Measurements from ENCODE around the gene RRBP1. TPM values are rescaled to one million over a fixed set of nuclear protein-coding genes. Genes with fewer than 3 reads are reported as not detected.

RRBP1 gene
- total and polyA plus RNA-seq, 9 donors: 29.2 to 159 (median 83.8) TPM

- Histone ChIP-seq H3K4me1 (ENCODE audit: insufficient read depth) (peaks cover 9% of the 10 kb centered on the region), H3K9me3 (no peaks in the 10 kb centered on the region), H3K4me3 (no peak overlapping the region), H3K27me3 (no peaks in the 10 kb centered on the region), H3K27ac (no peak overlapping the region), H3K36me3 (no peaks in the 10 kb centered on the region)
- intact Hi-C loops (cut with DNase I): loop anchor here in 1 of 4 donors (5.0 kb wide), 1 partner anchor 210 kb away; no protein-coding TSS in a partner anchor
- WGBS, 3 donors: 95 to 98% (median 98%) methylated on average over 2 of the region's 2 CpGs
- TF ChIP-seq EP300 (IDR thresholded peaks at IDR 0.05) (no peak), CTCF (IDR thresholded peaks at IDR 0.05) (no peak), POLR2A (IDR thresholded peaks at IDR 0.05) (no peak)
- DNase-seq: no peak
Observed at GRCh38 chr20:17676942-17677341, 5.1 kb downstream of the RRBP1 start.

GRCh38 chr20:17676378-17676759, 5.7 kb downstream of the RRBP1 start:
- WGBS, 3 donors: 85 to 95% (median 88%) methylated on average over 4 of the region's 4 CpGs

GRCh38 chr20:17675519-17676377, 6.3 kb downstream of the RRBP1 start:
- Histone ChIP-seq H3K9me3 (no peaks in the 10 kb centered on the region), H3K27me3 (no peaks in the 10 kb centered on the region), H3K27ac (no peak overlapping the region), H3K4me1 (ENCODE audit: insufficient read depth) (peaks cover 9% of the 10 kb centered on the region), H3K4me3 (no peak overlapping the region), H3K36me3 (no peaks in the 10 kb centered on the region)
- no peak for DNase-seq
- TF ChIP-seq CTCF (IDR thresholded peaks at IDR 0.05) (no peak), EP300 (IDR thresholded peaks at IDR 0.05) (no peak), POLR2A (IDR thresholded peaks at IDR 0.05) (no peak)
- WGBS, 3 donors: 81 to 86% (median 83%) methylated on average over 13 of the region's 13 CpGs
- intact Hi-C loops (cut with DNase I): loop anchor here in 1 of 4 donors (5.0 kb wide), 1 partner anchor 212 kb away; no protein-coding TSS in a partner anchor

More at GRCh38 chr20:17676378-17676759, 5.7 kb downstream of the RRBP1 start:
- Histone ChIP-seq H3K27me3 (no peaks in the 10 kb centered on the region), H3K4me1 (ENCODE audit: insufficient read depth) (peaks cover 9% of the 10 kb centered on the region), H3K4me3 (no peak overlapping the region), H3K27ac (no peak overlapping the region), H3K9me3 (no peaks in the 10 kb centered on the region), H3K36me3 (no peaks in the 10 kb centered on the region)
- intact Hi-C loops (cut with DNase I): loop anchor here in 1 of 4 donors (5.0 kb wide), 1 partner anchor 211 kb away; no protein-coding TSS in a partner anchor
- TF ChIP-seq EP300 (IDR thresholded peaks at IDR 0.05) (no peak), CTCF (IDR thresholded peaks at IDR 0.05) (no peak), POLR2A (IDR thresholded peaks at IDR 0.05) (no peak)
- DNase-seq: no peak

GRCh38 chr20:17674722-17675518, 7.1 kb downstream of the RRBP1 start:
- Histone ChIP-seq H3K9me3 (no peaks in the 10 kb centered on the region), H3K27me3 (no peaks in the 10 kb centered on the region), H3K4me1 (ENCODE audit: insufficient read depth) (peaks cover 9% of the 10 kb centered on the region), H3K4me3 (no peak overlapping the region), H3K27ac (no peak overlapping the region), H3K36me3 (no peaks in the 10 kb centered on the region)
- intact Hi-C loops (cut with DNase I): loop anchor here in 1 of 4 donors (5.0 kb wide), 1 partner anchor 212 kb away; no protein-coding TSS in a partner anchor
- 52 to 57% (median 56%) methylated on average over 9 of the region's 9 CpGs for WGBS, 3 donors
- TF ChIP-seq POLR2A (IDR thresholded peaks at IDR 0.05): no peak
- no peak for DNase-seq
